ENCODE data around the gene CDKL2. TPM values are rescaled to one million over a fixed set of nuclear protein-coding genes. Genes with fewer than 3 reads are reported as not detected.

CDKL2 gene
- total and polyA plus RNA-seq, 3 donors from 2014 or later, result 11.3 to 41.0 (median 11.9) TPM

DNA sequence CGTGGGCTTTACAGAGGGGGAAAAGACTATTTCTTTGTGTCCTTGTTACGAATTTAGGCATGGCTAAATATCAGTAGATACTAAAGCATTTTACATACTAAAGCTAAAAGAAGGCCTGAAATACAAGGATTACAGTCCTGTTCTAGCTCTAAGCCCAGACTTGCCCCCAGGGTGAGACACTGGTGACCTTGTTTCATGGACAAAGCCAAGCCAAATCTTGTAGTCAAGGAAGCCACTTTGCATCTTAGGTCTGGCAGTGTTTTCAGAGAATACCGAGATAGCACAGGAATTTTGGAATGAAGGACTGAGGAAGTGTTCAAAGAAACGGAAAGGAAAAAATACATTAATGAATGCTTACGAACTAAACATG is 43.6 kb upstream of the CDKL2 start:
- intact Hi-C loops (cut with DNase I; ENCODE audit: low total_unique reads), result loop anchor here (10.0 kb wide), 1 partner anchor 51 kb away; the partner anchor contains the start of gene USO1
- DNase-seq, result peak; percentile 31
- Histone ChIP-seq H3K9me3 (no peaks in the 10 kb centered on the region), H3K4me1 (peaks cover 4% of the 10 kb centered on the region), H3K36me3 (ENCODE audit: low read depth, missing control alignments) (no peaks in the 10 kb centered on the region), H3K27me3 (no peaks in the 10 kb centered on the region), H3K27ac (peak overlapping the region; percentile 92 to 98), H3K4me3 (peak overlapping the region; percentile 97 to 99)
- no peak for TF ChIP-seq POLR2A (IDR thresholded peaks at IDR 0.05)
- TF ChIP-seq, protein P1, sequence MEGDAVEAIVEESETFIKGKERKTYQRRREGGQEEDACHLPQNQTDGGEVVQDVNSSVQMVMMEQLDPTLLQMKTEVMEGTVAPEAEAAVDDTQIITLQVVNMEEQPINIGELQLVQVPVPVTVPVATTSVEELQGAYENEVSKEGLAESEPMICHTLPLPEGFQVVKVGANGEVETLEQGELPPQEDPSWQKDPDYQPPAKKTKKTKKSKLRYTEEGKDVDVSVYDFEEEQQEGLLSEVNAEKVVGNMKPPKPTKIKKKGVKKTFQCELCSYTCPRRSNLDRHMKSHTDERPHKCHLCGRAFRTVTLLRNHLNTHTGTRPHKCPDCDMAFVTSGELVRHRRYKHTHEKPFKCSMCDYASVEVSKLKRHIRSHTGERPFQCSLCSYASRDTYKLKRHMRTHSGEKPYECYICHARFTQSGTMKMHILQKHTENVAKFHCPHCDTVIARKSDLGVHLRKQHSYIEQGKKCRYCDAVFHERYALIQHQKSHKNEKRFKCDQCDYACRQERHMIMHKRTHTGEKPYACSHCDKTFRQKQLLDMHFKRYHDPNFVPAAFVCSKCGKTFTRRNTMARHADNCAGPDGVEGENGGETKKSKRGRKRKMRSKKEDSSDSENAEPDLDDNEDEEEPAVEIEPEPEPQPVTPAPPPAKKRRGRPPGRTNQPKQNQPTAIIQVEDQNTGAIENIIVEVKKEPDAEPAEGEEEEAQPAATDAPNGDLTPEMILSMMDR (IDR thresholded peaks at IDR 0.05), result no peak
- WGBS, 2 donors, result 8 to 11% methylated on average over 5 of the region's 5 CpGs

DNA sequence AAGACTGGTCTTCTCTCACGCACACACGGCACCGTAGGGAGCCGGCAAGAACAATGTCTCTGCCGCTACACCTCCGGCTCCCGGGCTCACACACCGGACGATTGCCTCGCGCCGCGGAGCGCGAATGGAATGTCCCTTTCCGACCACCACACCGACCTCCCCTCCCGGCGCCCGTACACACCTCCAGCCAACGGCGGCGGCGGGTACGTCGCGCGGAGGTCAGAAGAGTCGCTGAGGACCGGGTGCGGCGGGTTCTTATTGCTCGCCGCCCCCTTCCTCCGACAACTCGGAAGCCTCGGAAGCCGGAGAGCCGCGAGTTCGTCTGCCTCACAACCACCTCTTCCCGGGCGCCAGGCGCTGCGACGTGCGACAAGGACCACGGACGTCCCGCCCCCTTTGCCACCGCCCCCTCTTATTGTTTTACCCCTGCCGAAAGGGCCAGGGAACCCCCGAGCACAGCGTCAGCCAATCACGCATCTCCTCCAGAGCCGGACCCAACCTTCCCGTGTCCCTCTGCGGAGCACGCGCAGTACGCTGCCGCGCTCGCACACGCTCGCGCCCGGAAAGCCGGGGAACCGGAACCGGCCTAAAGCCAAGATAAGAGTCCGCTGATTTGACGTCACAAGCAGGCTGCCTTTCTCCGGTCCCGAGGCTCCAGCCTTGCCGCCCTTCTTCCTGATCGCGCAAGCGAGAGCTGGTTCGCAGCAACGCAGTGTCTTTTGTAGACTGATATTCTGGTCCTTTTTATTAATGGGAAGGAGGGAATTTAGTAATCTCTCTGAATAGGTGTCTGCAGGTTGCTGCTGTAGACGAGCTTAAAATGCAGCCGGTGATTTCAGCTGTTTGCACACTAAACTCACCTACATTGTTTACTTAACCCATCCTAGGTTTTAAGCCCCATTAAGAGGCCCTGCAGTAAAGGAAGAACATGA is 43.0 kb upstream of the CDKL2 start, which contains the start of gene G3BP2:
TSS of gene G3BP2 (minus strand) at position 385 of the 932 bp plus-strand sequence. CDS start 11,386 bp downstream, outside the sequence.
- H3K27ac ChIP-seq, result peak within 1 kb of the TSS; percentile 92 to 98
- peak; percentile 98 for DNase-seq
- 0 to 1% methylated on average over 24 to 74 of the region's 83 CpGs for WGBS, 2 donors
- intact Hi-C loops (cut with DNase I; ENCODE audit: low total_unique reads), result loop anchor here (10.0 kb wide), 1 partner anchor 52 kb away; the partner anchor contains the start of gene USO1
- H3K4me3 ChIP-seq, result peak within 1 kb of the TSS; percentile 97 to 99
- H3K9me3 ChIP-seq, result no peaks in the 10 kb centered on the region
- H3K36me3 ChIP-seq (ENCODE audit: low read depth, missing control alignments), result no peaks in the 10 kb centered on the region
- H3K27me3 ChIP-seq, result no peaks in the 10 kb centered on the region
- TF ChIP-seq POLR2A (IDR thresholded peaks at IDR 0.05), result peak; percentile 73
- TF ChIP-seq, protein P1 (IDR thresholded peaks at IDR 0.05), result no peak
- H3K4me1 ChIP-seq, result peaks cover 4% of the 10 kb centered on the region

DNA sequence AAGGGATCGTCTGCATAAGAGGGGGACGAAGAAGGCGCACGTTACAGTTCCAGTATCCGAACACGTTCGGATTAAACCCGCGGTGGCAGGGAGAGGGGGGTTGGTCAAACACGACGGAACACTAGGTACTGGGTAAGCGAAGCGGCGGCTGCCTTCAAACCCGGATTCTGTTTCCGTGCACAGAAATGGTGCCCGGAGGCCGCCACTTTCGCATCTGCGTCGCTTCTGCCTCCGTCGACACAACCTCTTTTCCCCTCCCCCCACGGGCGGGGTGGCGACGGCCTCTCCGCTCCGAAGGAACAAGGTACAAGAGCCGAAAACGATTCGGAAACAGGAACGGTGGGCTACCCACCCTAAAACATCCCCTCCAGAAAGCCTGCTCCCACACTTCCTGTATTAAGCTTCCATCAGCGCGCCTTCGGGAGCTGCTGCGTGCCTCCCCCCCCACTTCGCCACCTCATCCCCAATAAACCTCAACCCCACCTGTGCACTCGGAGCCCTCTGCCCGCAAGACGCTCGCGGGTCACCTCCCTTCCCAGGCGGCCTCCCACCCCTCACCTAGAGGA is 42.2 kb upstream of the CDKL2 start:
- peaks cover 4% of the 10 kb centered on the region for H3K4me1 ChIP-seq
- no peaks in the 10 kb centered on the region for H3K9me3 ChIP-seq
- intact Hi-C loops (cut with DNase I; ENCODE audit: low total_unique reads), result loop anchor here (10.0 kb wide), 1 partner anchor 52 kb away; the partner anchor contains the start of gene USO1
- peak overlapping the region; percentile 97 to 99 for H3K4me3 ChIP-seq
- TF ChIP-seq, protein P1 (IDR thresholded peaks at IDR 0.05), result no peak
- no peak for TF ChIP-seq POLR2A (IDR thresholded peaks at IDR 0.05)
- 0 to 1% methylated on average over 43 to 44 of the region's 44 CpGs for WGBS, 2 donors
- H3K27ac ChIP-seq, result peak overlapping the region; percentile 92 to 98
- H3K27me3 ChIP-seq, result no peaks in the 10 kb centered on the region
- peak; percentile 77 for DNase-seq
- no peaks in the 10 kb centered on the region for H3K36me3 ChIP-seq (ENCODE audit: low read depth, missing control alignments)

DNA sequence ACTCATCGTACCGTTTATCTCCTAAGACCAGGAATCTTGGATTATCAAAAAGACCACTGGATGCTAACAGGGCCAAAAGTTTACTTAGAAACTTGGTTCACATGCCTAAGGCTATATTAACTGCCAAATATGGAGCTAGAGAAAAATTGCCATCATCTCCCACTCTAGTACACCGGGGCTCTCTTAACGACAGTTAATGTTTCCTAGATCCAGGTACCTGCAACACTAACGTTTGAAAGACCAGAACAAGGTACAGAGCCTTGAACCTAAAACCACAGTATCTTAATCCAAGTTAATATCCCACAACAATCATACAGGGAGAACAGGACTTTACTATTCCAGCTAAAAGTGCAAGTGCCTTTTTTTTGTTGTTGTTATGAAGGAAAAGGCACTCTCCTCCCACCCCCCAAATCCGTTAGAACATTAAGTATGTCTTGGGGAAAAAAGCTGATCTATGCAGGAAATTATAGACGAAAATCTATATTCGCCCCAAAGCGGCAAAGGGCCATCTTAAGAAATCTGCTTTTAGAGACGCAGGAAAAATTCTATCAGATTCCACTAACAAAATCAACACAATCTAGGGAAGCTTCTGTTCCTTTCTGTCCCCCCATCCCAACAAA is 41.6 kb upstream of the CDKL2 start:
- peak overlapping the region; percentile 92 to 98 for H3K27ac ChIP-seq
- WGBS, 2 donors, result 5% methylated on average over 10 of the region's 10 CpGs
- intact Hi-C loops (cut with DNase I; ENCODE audit: low total_unique reads), result loop anchor here (10.0 kb wide), 1 partner anchor 53 kb away; the partner anchor contains the start of gene USO1
- H3K36me3 ChIP-seq (ENCODE audit: low read depth, missing control alignments), result no peaks in the 10 kb centered on the region
- no peaks in the 10 kb centered on the region for H3K27me3 ChIP-seq
- TF ChIP-seq, protein P1 (IDR thresholded peaks at IDR 0.05), result no peak
- H3K4me1 ChIP-seq, result peaks cover 4% of the 10 kb centered on the region
- no peak for DNase-seq
- peak overlapping the region; percentile 97 to 99 for H3K4me3 ChIP-seq
- H3K9me3 ChIP-seq, result no peaks in the 10 kb centered on the region

Data from testis (tissue), 3 donors.